Activated B cell treated with CpG ODN at 0.5 μM for 24 hours (primary cell): ENCODE measurements around the gene HS2ST1. TPM values are rescaled to one million over a fixed set of nuclear protein-coding genes. Genes with fewer than 3 reads are reported as not detected.

Source experiments
- ATAC-seq: fragments of 200-7000 bp; cut with Tn5 transposase; one replicate; pipeline ENCODE4 v1.10.0; 2021; ENCODE audit warnings: low read depth, mild to moderate bottlenecking, moderate library complexity
- CTCF ChIA-PET: fragments of 350-600 bp; sonication (Branson Sonifier 250); formaldehyde crosslinking; loops from one replicate; lab custom pipeline; 2021; ENCODE audit warnings: antibody characterized with exemption; lab: Charles Lee
- POLR2A ChIA-PET: fragments of 350-600 bp; sonication (Branson Sonifier 250); formaldehyde crosslinking; loops from one replicate; lab custom pipeline; 2021; ENCODE audit warnings: antibody characterized with exemption; lab: Charles Lee
- DNase-seq: peaks from one replicate; pipeline ENCODE4 v3.0.0; 2022
- H3K27ac Mint-ChIP-seq: one replicate; pipeline ENCODE4 v1.8.0; 2020; ENCODE audit warnings: mixed read lengths
- H3K27me3 Mint-ChIP-seq: one replicate; pipeline ENCODE4 v1.8.0; 2021; ENCODE audit warnings: mixed read lengths
- H3K36me3 Mint-ChIP-seq: one replicate; pipeline ENCODE4 v1.8.0; 2021; ENCODE audit warnings: low read depth, mixed read lengths
- H3K4me1 Mint-ChIP-seq: one replicate; pipeline ENCODE4 v1.8.0; 2021; ENCODE audit warnings: mixed read lengths
- H3K4me3 Mint-ChIP-seq: one replicate; pipeline ENCODE4 v1.8.0; 2020; ENCODE audit warnings: mild to moderate bottlenecking, mixed read lengths
- H3K9me3 Mint-ChIP-seq: one replicate; pipeline ENCODE4 v1.8.0; 2020; ENCODE audit warnings: mixed read lengths
- CTCF ChIP-seq: fragments of 200-600 bp; IDR thresholded peaks from one replicate; pipeline ENCODE4 v1.8.0; 2022; ENCODE audit warnings: antibody characterized with exemption, mild to moderate bottlenecking
- intact Hi-C: fragments of 100-400 bp; cut with micrococcal nuclease; formaldehyde crosslinking; loops from one replicate; pipeline ENCODE4 v1.15.1; 2024
- total RNA-seq: library from RNA; stranded (reverse); gene quantifications from 2 replicates; pipeline ENCODE4 v1.2.3, GENCODE V29; 2022

The HS2ST1 gene
- total RNA-seq, 1 donor from 2014 or later: 24.2 TPM

DNA sequence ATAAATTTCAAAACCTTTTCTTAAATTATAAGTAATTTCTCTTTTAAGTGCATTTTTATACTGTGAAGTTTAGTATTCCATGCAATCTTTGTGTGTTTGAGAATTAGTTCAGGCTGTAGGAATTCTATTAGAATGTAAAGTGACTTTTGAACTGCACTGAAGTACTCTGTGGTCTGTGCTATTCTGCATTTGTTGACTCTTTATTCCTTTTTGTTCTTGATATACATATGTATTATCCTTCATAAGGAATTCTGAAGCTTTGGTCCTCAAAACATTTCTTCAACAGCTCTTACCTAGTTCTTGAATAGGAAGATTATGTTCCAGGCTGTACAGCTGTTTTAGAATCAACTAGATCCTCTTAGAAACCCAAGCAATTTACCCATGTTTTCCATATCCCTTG, 158.0 kb downstream of the HS2ST1 start:
- TF ChIP-seq CTCF: no peak
- peaks cover 11% of the 10 kb centered on the region for H3K4me1 Mint-ChIP-seq
- ChIA-PET POLR2A (no interaction called here), CTCF (interaction anchor here (0.7 kb wide), 1 partner anchor 12 kb away, joined by 3 read pairs; no protein-coding TSS in a partner anchor)
- H3K27ac Mint-ChIP-seq: no peak overlapping the region
- peaks cover 17% of the 10 kb centered on the region for H3K36me3 Mint-ChIP-seq
- ATAC-seq: no peak
- H3K27me3 Mint-ChIP-seq: no peaks in the 10 kb centered on the region
- H3K9me3 Mint-ChIP-seq: no peaks in the 10 kb centered on the region
- no peak for DNase-seq
- no peak overlapping the region for H3K4me3 Mint-ChIP-seq
- intact Hi-C loops: loop anchor here (2.0 kb wide), 1 partner anchor 14 kb away; no protein-coding TSS in a partner anchor

DNA sequence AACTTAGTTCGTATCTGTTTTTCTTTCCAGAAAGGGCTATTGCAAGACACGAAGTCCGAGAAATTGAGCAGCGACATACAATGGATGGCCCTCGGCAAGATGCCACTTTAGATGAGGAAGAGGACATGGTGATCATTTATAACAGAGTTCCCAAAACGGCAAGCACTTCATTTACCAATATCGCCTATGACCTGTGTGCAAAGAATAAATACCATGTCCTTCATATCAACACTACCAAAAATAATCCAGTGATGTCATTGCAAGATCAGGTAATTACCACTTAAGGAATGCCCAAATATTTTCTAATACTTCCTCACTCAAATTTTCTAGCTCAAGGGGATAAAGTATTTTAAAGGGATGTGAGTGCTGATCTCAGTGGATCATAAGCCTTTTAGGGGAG, 158.5 kb downstream of the HS2ST1 start:
- ATAC-seq: no peak
- CTCF ChIA-PET: interaction anchor here (0.7 kb wide), 1 partner anchor 12 kb away, joined by 3 read pairs; no protein-coding TSS in a partner anchor
- no peak overlapping the region for H3K4me3 Mint-ChIP-seq
- H3K4me1 Mint-ChIP-seq: peaks cover 6% of the 10 kb centered on the region
- peaks cover 17% of the 10 kb centered on the region for H3K36me3 Mint-ChIP-seq
- no peaks in the 10 kb centered on the region for H3K27me3 Mint-ChIP-seq
- no peak for TF ChIP-seq CTCF
- H3K27ac Mint-ChIP-seq: no peak overlapping the region
- H3K9me3 Mint-ChIP-seq: no peaks in the 10 kb centered on the region
- intact Hi-C loops: loop anchor here (2.0 kb wide), 1 partner anchor 14 kb away; no protein-coding TSS in a partner anchor
- POLR2A ChIA-PET: no interaction called here
- DNase-seq: no peak

- intact Hi-C loops: no loop called here
- H3K4me1 Mint-ChIP-seq: no peaks in the 10 kb centered on the region
- TF ChIP-seq CTCF: no peak
- H3K27ac Mint-ChIP-seq: no peak overlapping the region
- CTCF ChIA-PET: interaction anchor here (2.5 kb wide), 1 partner anchor 241 kb away, joined by 6 read pairs; no protein-coding TSS in a partner anchor
- H3K27me3 Mint-ChIP-seq: no peaks in the 10 kb centered on the region
- no peak overlapping the region for H3K4me3 Mint-ChIP-seq
- no peak for DNase-seq
- POLR2A ChIA-PET: interaction anchor here (0.7 kb wide), 1 partner anchor 9 kb away, joined by 3 read pairs; no protein-coding TSS in a partner anchor
- no peak for ATAC-seq
- no peaks in the 10 kb centered on the region for H3K9me3 Mint-ChIP-seq
- H3K36me3 Mint-ChIP-seq: peaks cover 17% of the 10 kb centered on the region
Observed at GRCh38 chr1:87074001-87074795, 159.8 kb downstream of the HS2ST1 start.

DNA sequence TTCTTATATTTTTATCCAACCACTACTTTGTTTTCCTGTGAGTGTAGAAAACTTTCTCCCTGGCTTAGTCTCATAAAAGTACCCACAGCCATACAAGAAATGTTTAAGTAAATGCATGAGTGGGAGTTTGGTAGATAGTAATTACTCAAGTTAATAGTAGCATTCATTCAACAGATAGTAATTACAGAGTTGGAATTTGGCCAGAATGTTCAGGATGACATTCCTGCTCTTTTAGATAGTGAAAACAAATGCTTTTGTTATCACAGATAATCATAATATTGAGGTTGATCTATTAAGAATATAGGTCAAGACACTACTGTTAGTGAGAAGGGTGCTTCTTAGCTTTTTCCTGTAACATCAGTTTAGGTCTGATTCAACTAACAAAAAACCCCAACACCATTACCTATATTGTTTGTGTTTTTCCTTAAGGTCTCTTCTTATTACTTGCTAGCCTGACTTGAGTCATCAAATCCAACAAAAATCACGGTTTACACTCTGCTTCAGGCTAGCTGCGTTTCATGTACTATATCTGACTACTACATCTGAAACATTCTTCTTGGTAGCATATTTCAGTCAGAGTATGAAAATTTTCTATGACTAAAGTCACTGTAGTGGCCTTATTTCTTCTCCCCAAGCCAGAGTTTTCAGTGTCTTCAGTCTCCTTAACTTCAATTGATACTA, 163.7 kb downstream of the HS2ST1 start:
- Mint-ChIP-seq H3K4me3 (no peak overlapping the region), H3K27me3 (no peaks in the 10 kb centered on the region), H3K36me3 (peaks cover 15% of the 10 kb centered on the region), H3K4me1 (peaks cover 9% of the 10 kb centered on the region), H3K27ac (no peak overlapping the region), H3K9me3 (no peaks in the 10 kb centered on the region)
- ChIA-PET CTCF (interaction anchor here (0.6 to 11.6 kb wide), 2 partner anchors 9 to 246 kb away, joined by 3 to 185 read pairs; no protein-coding TSS in a partner anchor), POLR2A (no interaction called here)
- DNase-seq (no peak), ATAC-seq (no peak)
- intact Hi-C loops: no loop called here
- no peak for TF ChIP-seq CTCF
